Measurements from ENCODE around the gene IL3RA. TPM values are rescaled to one million over a fixed set of nuclear protein-coding genes. Genes with fewer than 3 reads are reported as not detected.

The IL3RA gene
- total RNA-seq, 4 donors from 2014 or later: 5.0 to 19.1 (median 11.4) TPM

DNA sequence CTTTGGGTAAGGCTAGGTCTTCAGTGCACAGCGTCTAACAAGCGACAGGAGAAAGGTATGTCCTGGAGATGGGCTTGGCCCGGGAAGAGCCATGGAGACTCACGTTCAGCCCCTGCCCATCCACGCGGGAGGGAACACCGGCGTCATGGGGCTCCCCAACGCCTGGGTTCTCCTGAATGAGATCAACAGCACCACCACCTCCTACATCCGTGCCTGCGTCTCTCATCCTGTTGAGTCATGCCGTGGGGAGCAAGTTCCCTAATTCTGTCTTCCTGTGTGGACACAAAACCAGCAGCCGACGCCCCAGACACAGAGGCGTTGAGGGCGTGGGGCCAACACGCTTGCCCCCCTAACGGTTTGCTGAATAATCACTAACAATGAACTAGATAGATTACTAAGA lies 20.1 kb upstream of the IL3RA start:
- intact Hi-C loops (cut with DNase I): no loop called here
- H3K27ac ChIP-seq (replicated peaks in 1 of 4): no peak overlapping the region
- TF ChIP-seq POLR2A (IDR thresholded peaks at IDR 0.05; ENCODE audit: low read depth) (no peak), POLR2AphosphoS5 (IDR thresholded peaks at IDR 0.05) (no peak), EP300 (IDR thresholded peaks at IDR 0.05) (no peak)
- TF ChIP-seq, protein P1, sequence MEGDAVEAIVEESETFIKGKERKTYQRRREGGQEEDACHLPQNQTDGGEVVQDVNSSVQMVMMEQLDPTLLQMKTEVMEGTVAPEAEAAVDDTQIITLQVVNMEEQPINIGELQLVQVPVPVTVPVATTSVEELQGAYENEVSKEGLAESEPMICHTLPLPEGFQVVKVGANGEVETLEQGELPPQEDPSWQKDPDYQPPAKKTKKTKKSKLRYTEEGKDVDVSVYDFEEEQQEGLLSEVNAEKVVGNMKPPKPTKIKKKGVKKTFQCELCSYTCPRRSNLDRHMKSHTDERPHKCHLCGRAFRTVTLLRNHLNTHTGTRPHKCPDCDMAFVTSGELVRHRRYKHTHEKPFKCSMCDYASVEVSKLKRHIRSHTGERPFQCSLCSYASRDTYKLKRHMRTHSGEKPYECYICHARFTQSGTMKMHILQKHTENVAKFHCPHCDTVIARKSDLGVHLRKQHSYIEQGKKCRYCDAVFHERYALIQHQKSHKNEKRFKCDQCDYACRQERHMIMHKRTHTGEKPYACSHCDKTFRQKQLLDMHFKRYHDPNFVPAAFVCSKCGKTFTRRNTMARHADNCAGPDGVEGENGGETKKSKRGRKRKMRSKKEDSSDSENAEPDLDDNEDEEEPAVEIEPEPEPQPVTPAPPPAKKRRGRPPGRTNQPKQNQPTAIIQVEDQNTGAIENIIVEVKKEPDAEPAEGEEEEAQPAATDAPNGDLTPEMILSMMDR (IDR thresholded peaks at IDR 0.05): no peak
- DNase-seq (ENCODE audit: extremely low spot score): no peak
- no peaks in the 10 kb centered on the region for H3K9me3 ChIP-seq
- no peaks in the 10 kb centered on the region for H3K27me3 ChIP-seq
- 63% methylated on average over 18 of the region's 18 CpGs for WGBS
- H3K4me3 ChIP-seq: no peak overlapping the region
- no peaks in the 10 kb centered on the region for H3K36me3 ChIP-seq
- H3K4me1 ChIP-seq: no peaks in the 10 kb centered on the region

DNA sequence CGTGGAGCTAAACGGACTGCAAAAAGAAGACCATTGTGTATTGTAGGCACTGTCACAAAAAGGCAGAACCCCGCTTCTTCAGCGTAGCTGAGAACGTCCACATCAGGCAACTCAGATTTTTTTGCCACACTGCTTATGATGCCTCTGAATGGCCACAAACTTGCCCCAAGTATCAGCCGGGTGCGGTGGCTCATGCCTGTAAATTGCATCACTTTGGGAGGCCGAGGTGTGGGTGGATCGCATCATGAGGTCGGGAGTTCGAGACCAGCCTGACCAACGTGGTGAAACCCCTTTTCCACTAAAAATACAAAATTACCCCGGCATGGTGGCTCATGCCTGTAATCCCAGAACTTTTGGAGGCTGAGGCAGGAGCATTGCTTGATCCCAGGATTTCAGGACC lies 14.9 kb upstream of the IL3RA start:
- Histone ChIP-seq H3K27ac (replicated peaks in 1 of 4) (no peak overlapping the region), H3K4me3 (no peak overlapping the region), H3K27me3 (peaks cover 0 to 12% (median 0%) of the 10 kb centered on the region in 4 donors), H3K9me3 (no peaks in the 10 kb centered on the region), H3K36me3 (no peaks in the 10 kb centered on the region), H3K4me1 (no peaks in the 10 kb centered on the region)
- TF ChIP-seq POLR2A (IDR thresholded peaks at IDR 0.05; ENCODE audit: low read depth): no peak
- TF ChIP-seq EP300 (IDR thresholded peaks at IDR 0.05): no peak
- TF ChIP-seq, protein P1 (IDR thresholded peaks at IDR 0.05): no peak
- TF ChIP-seq POLR2AphosphoS5 (IDR thresholded peaks at IDR 0.05): no peak
- intact Hi-C loops (cut with DNase I): no loop called here
- DNase-seq (ENCODE audit: extremely low spot score): no peak
- 69% methylated on average over 13 of the region's 13 CpGs for WGBS

DNA sequence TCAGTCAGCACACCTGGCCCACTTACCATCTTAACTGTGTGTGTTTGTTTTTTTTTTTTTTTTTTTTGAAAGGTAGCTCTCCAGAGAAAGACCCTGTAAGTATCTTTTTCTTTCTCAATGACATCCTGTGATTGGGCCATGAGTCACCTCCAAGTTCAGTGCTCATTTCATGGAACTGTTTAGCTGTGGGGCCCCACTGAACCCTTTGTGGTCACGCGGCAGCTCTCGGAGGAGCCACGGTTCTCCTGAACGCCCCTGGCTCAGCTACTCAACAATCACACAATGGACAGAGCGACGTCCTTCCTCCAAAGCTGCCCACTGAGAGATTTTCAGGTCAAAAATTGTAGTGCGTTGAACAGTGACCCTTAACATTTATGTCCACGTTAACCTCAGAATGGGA lies 14.2 kb upstream of the IL3RA start:
- Histone ChIP-seq H3K9me3 (no peaks in the 10 kb centered on the region), H3K4me3 (no peak overlapping the region), H3K36me3 (no peaks in the 10 kb centered on the region), H3K4me1 (no peaks in the 10 kb centered on the region), H3K27me3 (peaks cover 0 to 16% (median 0%) of the 10 kb centered on the region in 4 donors), H3K27ac (replicated peaks in 1 of 4) (no peak overlapping the region)
- DNase-seq (ENCODE audit: extremely low spot score): no peak
- WGBS: 93% methylated on average over 9 of the region's 9 CpGs
- intact Hi-C loops (cut with DNase I): no loop called here
- TF ChIP-seq EP300 (IDR thresholded peaks at IDR 0.05): no peak
- TF ChIP-seq POLR2A (IDR thresholded peaks at IDR 0.05; ENCODE audit: low read depth): no peak
- TF ChIP-seq, protein P1 (IDR thresholded peaks at IDR 0.05): no peak
- TF ChIP-seq POLR2AphosphoS5 (IDR thresholded peaks at IDR 0.05): no peak

DNA sequence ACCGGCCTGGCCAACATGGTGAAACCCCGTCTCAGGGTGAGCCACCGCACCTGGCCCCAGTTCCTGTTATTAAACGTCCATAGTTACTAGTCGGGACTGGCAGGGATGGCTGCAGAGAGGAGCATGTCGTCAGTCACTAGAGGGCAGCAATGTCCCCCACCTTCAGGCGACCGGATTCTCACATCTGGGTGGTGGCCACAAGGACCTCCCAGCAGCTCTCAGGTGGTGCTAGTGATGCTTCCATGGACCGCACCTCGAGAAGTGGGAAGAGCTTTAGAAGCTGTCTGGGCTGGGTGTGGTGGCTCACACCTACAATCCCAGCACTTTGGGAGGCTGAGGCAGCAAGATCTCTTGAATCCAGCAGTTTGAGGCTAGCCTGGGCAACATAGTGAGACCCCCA lies 13.3 kb upstream of the IL3RA start:
- no peak overlapping the region for H3K27ac ChIP-seq (replicated peaks in 1 of 4)
- no peaks in the 10 kb centered on the region for H3K36me3 ChIP-seq
- H3K27me3 ChIP-seq: peaks cover 0 to 22% (median 0%) of the 10 kb centered on the region in 4 donors
- 19% methylated on average over 10 of the region's 10 CpGs for WGBS
- no peak overlapping the region for H3K4me3 ChIP-seq
- TF ChIP-seq POLR2AphosphoS5 (IDR thresholded peaks at IDR 0.05) (no peak), POLR2A (IDR thresholded peaks at IDR 0.05; ENCODE audit: low read depth) (no peak), EP300 (IDR thresholded peaks at IDR 0.05) (no peak)
- TF ChIP-seq, protein P1 (IDR thresholded peaks at IDR 0.05): peak in 2 of 3 experiments; percentile 28 to 46
- intact Hi-C loops (cut with DNase I): no loop called here
- no peak for DNase-seq (ENCODE audit: extremely low spot score)
- H3K9me3 ChIP-seq: no peaks in the 10 kb centered on the region
- no peaks in the 10 kb centered on the region for H3K4me1 ChIP-seq

DNA sequence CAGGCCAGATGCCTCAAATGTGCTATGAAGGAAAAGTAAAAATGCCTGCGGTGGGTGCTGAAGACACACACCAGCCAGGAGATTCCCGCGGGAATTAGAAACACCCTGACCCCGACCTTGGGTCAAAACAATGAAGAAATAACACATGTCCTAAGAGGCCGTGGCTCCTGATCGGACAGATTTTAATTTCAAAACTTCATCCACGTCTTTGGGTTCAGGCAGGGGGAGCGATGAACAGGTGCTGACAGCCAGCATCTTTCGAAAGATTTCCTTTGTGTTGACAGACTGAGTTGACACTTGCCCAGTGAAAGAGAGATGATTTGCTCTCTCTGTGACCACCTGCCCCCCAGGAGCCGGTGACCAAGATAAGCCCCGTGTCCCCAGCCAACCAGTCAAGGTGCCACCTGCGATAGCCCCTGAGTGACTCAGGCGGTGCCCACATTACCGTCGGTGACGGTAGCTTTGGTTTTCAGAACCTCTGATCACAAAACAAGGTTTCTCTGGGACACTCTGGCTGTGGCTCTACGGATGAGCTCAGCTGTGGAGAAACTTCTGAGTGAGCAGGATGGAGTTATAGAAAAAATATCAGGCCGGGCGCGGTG lies 11.0 kb upstream of the IL3RA start:
- intact Hi-C loops (cut with DNase I): no loop called here
- H3K4me1 ChIP-seq: no peaks in the 10 kb centered on the region

More for the DNA sequence above, 11.0 kb upstream of the IL3RA start:
- Histone ChIP-seq H3K36me3 (no peaks in the 10 kb centered on the region), H3K27me3 (peaks cover 0 to 37% (median 0%) of the 10 kb centered on the region in 4 donors), H3K27ac (replicated peaks in 1 of 4) (no peak overlapping the region), H3K9me3 (no peaks in the 10 kb centered on the region), H3K4me3 (no peak overlapping the region)
- WGBS: 60% methylated on average over 20 of the region's 20 CpGs
- DNase-seq (ENCODE audit: extremely low spot score): no peak
- TF ChIP-seq POLR2A (IDR thresholded peaks at IDR 0.05; ENCODE audit: low read depth) (no peak), POLR2AphosphoS5 (IDR thresholded peaks at IDR 0.05) (no peak), EP300 (IDR thresholded peaks at IDR 0.05) (no peak)
- TF ChIP-seq, protein P1 (IDR thresholded peaks at IDR 0.05): no peak
